GM23248 (cell line): ENCODE results near the gene MPRIP. TPM values are rescaled to one million over a fixed set of nuclear protein-coding genes. Genes with fewer than 3 reads are reported as not detected.

Experiments used
- DNase-seq: peaks from one replicate; pipeline ENCODE4 v3.0.0-alpha.2; 2015
- H2AFZ ChIP-seq: fragments of 200-600 bp; sonication (generic); 2 replicates; pipeline ENCODE4 v1.6.1; 2016; ENCODE audit warnings: antibody characterized with exemption
- H3F3A ChIP-seq: fragments of 200-600 bp; sonication (generic); 2 replicates; pipeline ENCODE4 v1.6.1; 2016; ENCODE audit warnings: mild to moderate bottlenecking, antibody characterized with exemption, mixed run types; ENCODE audit not compliant: insufficient read depth
- H3K27ac ChIP-seq: fragments of 200-600 bp; sonication (generic); 2 replicates; pipeline ENCODE4 v1.5.1; 2016; ENCODE audit warnings: mild to moderate bottlenecking
- H3K27me3 ChIP-seq: fragments of 200-600 bp; sonication (generic); replicated peaks from 2 replicates; pipeline ENCODE4 v1.6.1; 2016; ENCODE audit warnings: mild to moderate bottlenecking; ENCODE audit not compliant: insufficient read depth
- H3K36me3 ChIP-seq: fragments of 200-600 bp; sonication (generic); 2 replicates; pipeline ENCODE4 v1.6.1; 2016; ENCODE audit warnings: low read depth, mild to moderate bottlenecking
- H3K4me1 ChIP-seq: fragments of 200-600 bp; sonication (generic); 2 replicates; pipeline ENCODE4 v1.6.1; 2016; ENCODE audit warnings: mild to moderate bottlenecking; ENCODE audit not compliant: insufficient read depth
- H3K4me2 ChIP-seq: fragments of 200-600 bp; sonication (generic); one replicate; pipeline ENCODE4 v1.6.1; 2016; ENCODE audit warnings: mild to moderate bottlenecking; ENCODE audit not compliant: unreplicated experiment
- H3K4me3 ChIP-seq: fragments of 200-600 bp; sonication (generic); 2 replicates; pipeline ENCODE4 v1.5.1; 2016; ENCODE audit warnings: mild to moderate bottlenecking
- H3K79me2 ChIP-seq: fragments of 200-600 bp; sonication (generic); 2 replicates; pipeline ENCODE4 v1.6.1; 2016; ENCODE audit warnings: mild to moderate bottlenecking; ENCODE audit not compliant: insufficient read depth
- H3K9ac ChIP-seq: fragments of 200-600 bp; sonication (generic); 2 replicates; pipeline ENCODE4 v1.6.1; 2016; ENCODE audit warnings: mild to moderate bottlenecking
- H3K9me2 ChIP-seq: fragments of 200-600 bp; sonication (generic); 2 replicates; pipeline ENCODE4 v1.6.1; 2016; ENCODE audit warnings: mixed run types, mild to moderate bottlenecking, moderate library complexity; ENCODE audit not compliant: insufficient read depth
- H3K9me3 ChIP-seq: fragments of 200-600 bp; sonication (generic); one replicate; pipeline ENCODE4 v1.6.1; 2017; ENCODE audit warnings: low read depth
- H4K20me1 ChIP-seq: fragments of 200-600 bp; sonication (generic); 2 replicates; pipeline ENCODE4 v1.6.0; 2016; ENCODE audit not compliant: insufficient read depth
- EZH2 ChIP-seq: fragments of 200-600 bp; sonication (generic); IDR thresholded peaks from 2 replicates; pipeline ENCODE4 v1.6.1; 2018; ENCODE audit warnings: antibody characterized with exemption, mild to moderate bottlenecking; ENCODE audit not compliant: insufficient read depth, poor library complexity, severe bottlenecking
- EZH2phosphoT487 ChIP-seq: fragments of 200-600 bp; sonication (generic); IDR thresholded peaks from 2 replicates; pipeline ENCODE4 v1.6.1; 2018; ENCODE audit warnings: antibody characterized with exemption, moderate library complexity, mild to moderate bottlenecking, low read depth; ENCODE audit not compliant: insufficient read depth
- WGBS, 2 experiments: methylation state at CpG; one replicate each; pipeline ENCODE4 v1.1.6; 2015 to 2017; ENCODE audit warnings: low lambda C conversion rate in 2 of 2, low coverage in 1 of 2; ENCODE audit errors: missing lambda C conversion rate in 2 of 2; 5-methylcytosine and 5-hydroxymethylcytosine counted together
- in situ Hi-C: fragments of 300-500 bp; cut with MboI; formaldehyde crosslinking; loops from 2 replicates; pipeline ENCODE4 v1.15.0; 2020
- polyA plus RNA-seq: library from polyadenylated mRNA; unstranded; fragments of >200 nt; fragmentation: Nextera tagmentation; extraction: Ambion mirVana; gene quantifications from 2 replicates; pipeline ENCODE4 v1.2.1, GENCODE V29; 2016
- total RNA-seq: library from RNA; depleted of rRNA; stranded (reverse); fragments of >200 nt; shearing (Covaris generic); gene quantifications from 2 replicates; pipeline ENCODE4 v1.2.3, GENCODE V29; 2014

The MPRIP gene
- total and polyA plus RNA-seq, 2 experiments from 2014 or later, result 73.5 to 292 TPM

DNA sequence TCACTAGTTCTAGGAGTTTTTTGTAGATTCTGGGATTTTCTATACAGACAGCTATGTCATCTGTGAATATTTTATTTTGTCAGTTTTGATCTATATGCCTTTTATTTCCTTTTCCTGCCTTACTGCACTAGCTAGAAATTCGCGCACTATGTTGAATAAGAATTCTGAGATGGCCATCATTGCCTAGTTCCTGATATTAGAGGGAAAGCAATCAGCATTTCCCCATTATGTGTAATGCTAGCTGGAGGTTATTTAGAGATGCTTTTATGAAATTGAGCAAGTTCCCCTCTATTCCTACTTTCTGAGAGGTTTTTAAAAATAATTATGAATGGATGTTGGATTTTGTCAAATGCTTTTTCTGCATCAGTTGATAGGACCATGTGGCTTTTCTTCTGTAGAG is 23.8 kb downstream of the MPRIP start:
- TF ChIP-seq EZH2 (no peak), EZH2phosphoT487 (no peak)
- WGBS, 2 experiments, result 100% methylated on average over 2 of the region's 2 CpGs
- Histone ChIP-seq H3K27ac (no peak overlapping the region), H3K79me2 (peaks cover 100% of the 10 kb centered on the region), H3K36me3 (peaks cover 12% of the 10 kb centered on the region; the same call in 1 of the 2 replicates), H3K9me2 (no peaks in the 10 kb centered on the region), H3F3A (peaks cover 43% of the 10 kb centered on the region), H3K4me3 (no peak overlapping the region), H3K9me3 (no peaks in the 10 kb centered on the region), H2AFZ (no peak overlapping the region), H3K9ac (no peak overlapping the region), H4K20me1 (peaks cover 27% of the 10 kb centered on the region; the same call in 1 of the 2 replicates), H3K4me2 (no peak overlapping the region), H3K4me1 (peaks cover 31% of the 10 kb centered on the region), H3K27me3 (no peaks in the 10 kb centered on the region)
- in situ Hi-C loops, result no loop called here
- no peak for DNase-seq

DNA sequence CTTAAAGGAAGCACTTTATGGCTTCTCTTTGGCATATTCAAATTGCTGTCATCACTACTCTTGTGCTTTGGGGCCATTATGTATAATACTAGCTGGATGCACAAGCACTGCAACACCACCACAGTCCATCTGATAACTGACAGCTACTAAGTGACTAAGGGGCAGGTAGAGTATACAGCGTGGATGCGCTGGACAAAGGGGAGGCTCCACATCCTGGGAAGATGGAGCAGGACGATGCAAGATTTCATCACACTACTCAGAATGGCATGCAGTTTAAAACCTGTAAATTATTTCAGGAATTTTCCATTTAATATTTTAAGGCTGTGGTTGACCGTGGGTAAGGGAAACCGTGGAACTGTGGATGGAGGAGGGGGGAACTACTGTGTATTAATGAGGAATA is 25.0 kb downstream of the MPRIP start:
- peak; percentile 40 for DNase-seq
- peaks cover 100% of the 10 kb centered on the region for H3K79me2 ChIP-seq
- WGBS, 2 experiments, result 54 to 58% methylated on average over 5 of the region's 5 CpGs
- H3K4me3 ChIP-seq, result no peak overlapping the region
- in situ Hi-C loops, result no loop called here
- H3K27ac ChIP-seq, result peak overlapping the region; percentile 54
- H3K4me2 ChIP-seq, result peak overlapping the region; percentile 35
- H3K9me3 ChIP-seq, result no peaks in the 10 kb centered on the region
- H3K36me3 ChIP-seq, result peaks cover 12% of the 10 kb centered on the region; the same call in 1 of the 2 replicates
- H3K4me1 ChIP-seq, result peaks cover 31% of the 10 kb centered on the region
- H3K27me3 ChIP-seq, result no peaks in the 10 kb centered on the region
- H3K9ac ChIP-seq, result peak overlapping the region; percentile 29
- peaks cover 43% of the 10 kb centered on the region for H3F3A ChIP-seq
- H3K9me2 ChIP-seq, result no peaks in the 10 kb centered on the region
- TF ChIP-seq EZH2phosphoT487, result no peak
- TF ChIP-seq EZH2, result no peak
- H4K20me1 ChIP-seq, result peaks cover 27% of the 10 kb centered on the region; the same call in 1 of the 2 replicates
- H2AFZ ChIP-seq, result no peak overlapping the region

DNA sequence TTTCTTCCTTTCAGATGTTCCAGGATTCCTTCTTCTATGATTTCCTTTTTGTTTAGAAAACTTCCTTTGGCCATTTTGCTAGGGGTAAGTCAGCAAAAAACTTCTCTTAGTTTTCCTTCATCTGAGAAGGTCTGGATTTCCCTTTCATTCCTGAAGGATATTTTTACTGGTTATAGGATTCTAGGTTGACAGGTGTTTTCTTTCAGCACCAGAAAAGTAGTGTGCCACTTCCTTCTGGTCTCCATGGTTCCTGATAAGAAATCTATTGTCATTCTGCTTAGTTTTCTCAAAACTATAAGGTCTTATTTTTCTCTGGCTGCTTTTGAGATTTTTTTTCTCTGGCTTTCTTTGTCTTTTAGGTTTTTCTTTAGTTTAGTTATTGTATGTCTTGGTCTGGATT is 27.6 kb downstream of the MPRIP start:
- H4K20me1 ChIP-seq, result peaks cover 25% of the 10 kb centered on the region; the same call in 1 of the 2 replicates
- peaks cover 100% of the 10 kb centered on the region for H3K79me2 ChIP-seq

DNA sequence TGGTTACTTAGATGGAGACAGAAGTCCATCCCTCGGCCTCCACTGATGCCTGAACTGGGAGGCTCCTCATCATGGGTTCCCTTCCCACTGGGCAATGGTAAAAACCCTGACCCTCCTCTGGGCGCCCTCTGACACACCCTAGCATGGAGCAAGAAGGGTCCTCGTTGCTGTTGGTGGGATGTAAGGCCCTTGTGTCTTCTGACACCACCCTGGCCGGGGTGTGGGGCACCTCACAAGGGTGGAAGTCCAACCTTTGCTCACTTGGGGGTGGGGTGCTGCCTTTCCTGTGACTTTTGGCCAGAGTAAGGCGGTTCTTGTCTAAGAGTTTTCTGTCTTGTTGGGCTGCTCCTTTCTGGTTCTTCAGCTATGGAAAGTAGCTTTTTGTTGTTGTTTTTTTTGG is 28.7 kb downstream of the MPRIP start:
- Histone ChIP-seq H3K27me3 (no peaks in the 10 kb centered on the region), H3K9me2 (no peaks in the 10 kb centered on the region), H3K4me3 (no peak overlapping the region), H2AFZ (no peak overlapping the region), H3K9me3 (no peaks in the 10 kb centered on the region), H4K20me1 (peaks cover 25% of the 10 kb centered on the region), H3K4me1 (peaks cover 56% of the 10 kb centered on the region), H3K4me2 (no peak overlapping the region), H3K79me2 (peaks cover 100% of the 10 kb centered on the region), H3K36me3 (peaks cover 6% of the 10 kb centered on the region; the same call in 1 of the 2 replicates), H3K27ac (no peak overlapping the region), H3F3A (peaks cover 47% of the 10 kb centered on the region), H3K9ac (no peak overlapping the region)
- WGBS, 2 experiments, result 73 to 80% methylated on average over 5 of the region's 5 CpGs
- in situ Hi-C loops, result no loop called here
- DNase-seq, result no peak
- TF ChIP-seq EZH2phosphoT487, result no peak
- no peak for TF ChIP-seq EZH2

More for the DNA sequence above, 27.6 kb downstream of the MPRIP start:
- TF ChIP-seq EZH2 (no peak), EZH2phosphoT487 (no peak)
- DNase-seq, result no peak
- Histone ChIP-seq H2AFZ (no peak overlapping the region), H3K4me3 (no peak overlapping the region), H3K27me3 (no peaks in the 10 kb centered on the region), H3K9ac (no peak overlapping the region), H3K9me3 (no peaks in the 10 kb centered on the region), H3K36me3 (peaks cover 9% of the 10 kb centered on the region; the same call in 1 of the 2 replicates), H3K4me1 (peaks cover 45% of the 10 kb centered on the region), H3F3A (peaks cover 49% of the 10 kb centered on the region), H3K27ac (no peak overlapping the region), H3K9me2 (no peaks in the 10 kb centered on the region), H3K4me2 (no peak overlapping the region)
- in situ Hi-C loops, result no loop called here
